ENCODE measurements around the gene ARF4. TPM values are rescaled to one million over a fixed set of nuclear protein-coding genes. Genes with fewer than 3 reads are reported as not detected.

Gene ARF4
- total and polyA plus RNA-seq, 5 experiments from 2014 or later, result 43.6 to 116 (median 112) TPM

- H3K4me3 Mint-ChIP-seq, result peak within 1 kb of the TSS in 2 of 10 donors; percentile 26 to 39
- POLR2A ChIA-PET, result no interaction called here
- peak within 1 kb of the TSS in 1 of 10 donors; percentile 76 for H3K27ac Mint-ChIP-seq
- H3K4me1 Mint-ChIP-seq, result peaks cover 0 to 11% (median 9%) of the 10 kb centered on the region in 4 donors
- peak in 2 of 10 donors; percentile 15 to 20 for DNase-seq
- H3K27me3 Mint-ChIP-seq, result peaks cover 0 to 5% (median 0%) of the 10 kb centered on the region in 5 donors
- no peaks in the 10 kb centered on the region for H3K9me3 Mint-ChIP-seq
- H3K36me3 Mint-ChIP-seq, result peaks cover 0 to 5% (median 0%) of the 10 kb centered on the region in 3 donors
- peak in 1 of 2 donors; percentile 44 for ATAC-seq
Measured at GRCh38 chr3:57544181-57545125, 52.7 kb downstream of the ARF4 start, which contains the start of gene DNAH12. Gene DNAH12, minus strand, starts transcription at chr3:57544344. Its CDS starts 1,474 bp downstream, at chr3:57542870.

- Mint-ChIP-seq H3K4me3 (no peak overlapping the region), H3K27ac (peak overlapping the region in 1 of 10 donors; percentile 22), H3K4me1 (no peaks in the 10 kb centered on the region), H3K9me3 (peaks cover 0 to 6% (median 2%) of the 10 kb centered on the region in 9 donors), H3K36me3 (peaks cover 0 to 6% (median 2%) of the 10 kb centered on the region in 3 donors), H3K27me3 (peaks cover 0 to 4% (median 0%) of the 10 kb centered on the region in 5 donors)
- POLR2A ChIA-PET, result no interaction called here
- ATAC-seq, result no peak
- no peak for DNase-seq
Measured at GRCh38 chr3:57538465-57538864, 58.7 kb downstream of the ARF4 start.

GRCh38 chr3:57530071-57530608, 67.0 kb downstream of the ARF4 start:
- Mint-ChIP-seq H3K27ac (no peak overlapping the region), H3K9me3 (peaks cover 0 to 3% (median 0%) of the 10 kb centered on the region in 9 donors), H3K4me3 (no peak overlapping the region), H3K27me3 (peaks cover 0 to 5% (median 1%) of the 10 kb centered on the region in 5 donors), H3K4me1 (no peaks in the 10 kb centered on the region), H3K36me3 (peaks cover 0 to 14% (median 1%) of the 10 kb centered on the region in 3 donors)
- POLR2A ChIA-PET, result no interaction called here
- ATAC-seq, result no peak
- no peak for DNase-seq

Other genes with a start within 250 kb of the ARF4 start
- gene DNAH12, start 53.0 kb downstream of the ARF4 start, total RNA-seq, result under 1 TPM; 0.65 to 0.66 TPM
- not detected for gene DNAH12, start 53.0 kb downstream of the ARF4 start, polyA plus RNA-seq
- 10 to 100 TPM; 25.6 to 26.2 TPM for gene PDE12, start 41.1 kb downstream of the ARF4 start, total RNA-seq
- gene PDE12, start 41.1 kb downstream of the ARF4 start, polyA plus RNA-seq, result 10 to 100 TPM; 11.3 to 17.5 (median 14.1) TPM
- gene DENND6A, start 95.7 kb upstream of the ARF4 start, total RNA-seq, result 10 to 100 TPM; 46.0 to 51.0 TPM
- gene DENND6A, start 95.7 kb upstream of the ARF4 start, polyA plus RNA-seq, result 10 to 100 TPM; 24.2 to 37.0 (median 31.0) TPM
- 10 to 100 TPM; 65.8 to 70.6 TPM for gene SLMAP, start 159.0 kb upstream of the ARF4 start, total RNA-seq
- 10 to 100 TPM; 19.6 to 24.5 (median 23.7) TPM for gene SLMAP, start 159.0 kb upstream of the ARF4 start, polyA plus RNA-seq

Data from naive thymus-derived CD8-positive, alpha-beta T cell (primary cell).